ENCODE results near the gene MAP7D2. TPM values are rescaled to one million over a fixed set of nuclear protein-coding genes. Genes with fewer than 3 reads are reported as not detected.

Gene MAP7D2
- total and polyA plus RNA-seq, 2 experiments from 2014 or later, result 0.90 to 1.6 TPM

- TF ChIP-seq, protein P1, sequence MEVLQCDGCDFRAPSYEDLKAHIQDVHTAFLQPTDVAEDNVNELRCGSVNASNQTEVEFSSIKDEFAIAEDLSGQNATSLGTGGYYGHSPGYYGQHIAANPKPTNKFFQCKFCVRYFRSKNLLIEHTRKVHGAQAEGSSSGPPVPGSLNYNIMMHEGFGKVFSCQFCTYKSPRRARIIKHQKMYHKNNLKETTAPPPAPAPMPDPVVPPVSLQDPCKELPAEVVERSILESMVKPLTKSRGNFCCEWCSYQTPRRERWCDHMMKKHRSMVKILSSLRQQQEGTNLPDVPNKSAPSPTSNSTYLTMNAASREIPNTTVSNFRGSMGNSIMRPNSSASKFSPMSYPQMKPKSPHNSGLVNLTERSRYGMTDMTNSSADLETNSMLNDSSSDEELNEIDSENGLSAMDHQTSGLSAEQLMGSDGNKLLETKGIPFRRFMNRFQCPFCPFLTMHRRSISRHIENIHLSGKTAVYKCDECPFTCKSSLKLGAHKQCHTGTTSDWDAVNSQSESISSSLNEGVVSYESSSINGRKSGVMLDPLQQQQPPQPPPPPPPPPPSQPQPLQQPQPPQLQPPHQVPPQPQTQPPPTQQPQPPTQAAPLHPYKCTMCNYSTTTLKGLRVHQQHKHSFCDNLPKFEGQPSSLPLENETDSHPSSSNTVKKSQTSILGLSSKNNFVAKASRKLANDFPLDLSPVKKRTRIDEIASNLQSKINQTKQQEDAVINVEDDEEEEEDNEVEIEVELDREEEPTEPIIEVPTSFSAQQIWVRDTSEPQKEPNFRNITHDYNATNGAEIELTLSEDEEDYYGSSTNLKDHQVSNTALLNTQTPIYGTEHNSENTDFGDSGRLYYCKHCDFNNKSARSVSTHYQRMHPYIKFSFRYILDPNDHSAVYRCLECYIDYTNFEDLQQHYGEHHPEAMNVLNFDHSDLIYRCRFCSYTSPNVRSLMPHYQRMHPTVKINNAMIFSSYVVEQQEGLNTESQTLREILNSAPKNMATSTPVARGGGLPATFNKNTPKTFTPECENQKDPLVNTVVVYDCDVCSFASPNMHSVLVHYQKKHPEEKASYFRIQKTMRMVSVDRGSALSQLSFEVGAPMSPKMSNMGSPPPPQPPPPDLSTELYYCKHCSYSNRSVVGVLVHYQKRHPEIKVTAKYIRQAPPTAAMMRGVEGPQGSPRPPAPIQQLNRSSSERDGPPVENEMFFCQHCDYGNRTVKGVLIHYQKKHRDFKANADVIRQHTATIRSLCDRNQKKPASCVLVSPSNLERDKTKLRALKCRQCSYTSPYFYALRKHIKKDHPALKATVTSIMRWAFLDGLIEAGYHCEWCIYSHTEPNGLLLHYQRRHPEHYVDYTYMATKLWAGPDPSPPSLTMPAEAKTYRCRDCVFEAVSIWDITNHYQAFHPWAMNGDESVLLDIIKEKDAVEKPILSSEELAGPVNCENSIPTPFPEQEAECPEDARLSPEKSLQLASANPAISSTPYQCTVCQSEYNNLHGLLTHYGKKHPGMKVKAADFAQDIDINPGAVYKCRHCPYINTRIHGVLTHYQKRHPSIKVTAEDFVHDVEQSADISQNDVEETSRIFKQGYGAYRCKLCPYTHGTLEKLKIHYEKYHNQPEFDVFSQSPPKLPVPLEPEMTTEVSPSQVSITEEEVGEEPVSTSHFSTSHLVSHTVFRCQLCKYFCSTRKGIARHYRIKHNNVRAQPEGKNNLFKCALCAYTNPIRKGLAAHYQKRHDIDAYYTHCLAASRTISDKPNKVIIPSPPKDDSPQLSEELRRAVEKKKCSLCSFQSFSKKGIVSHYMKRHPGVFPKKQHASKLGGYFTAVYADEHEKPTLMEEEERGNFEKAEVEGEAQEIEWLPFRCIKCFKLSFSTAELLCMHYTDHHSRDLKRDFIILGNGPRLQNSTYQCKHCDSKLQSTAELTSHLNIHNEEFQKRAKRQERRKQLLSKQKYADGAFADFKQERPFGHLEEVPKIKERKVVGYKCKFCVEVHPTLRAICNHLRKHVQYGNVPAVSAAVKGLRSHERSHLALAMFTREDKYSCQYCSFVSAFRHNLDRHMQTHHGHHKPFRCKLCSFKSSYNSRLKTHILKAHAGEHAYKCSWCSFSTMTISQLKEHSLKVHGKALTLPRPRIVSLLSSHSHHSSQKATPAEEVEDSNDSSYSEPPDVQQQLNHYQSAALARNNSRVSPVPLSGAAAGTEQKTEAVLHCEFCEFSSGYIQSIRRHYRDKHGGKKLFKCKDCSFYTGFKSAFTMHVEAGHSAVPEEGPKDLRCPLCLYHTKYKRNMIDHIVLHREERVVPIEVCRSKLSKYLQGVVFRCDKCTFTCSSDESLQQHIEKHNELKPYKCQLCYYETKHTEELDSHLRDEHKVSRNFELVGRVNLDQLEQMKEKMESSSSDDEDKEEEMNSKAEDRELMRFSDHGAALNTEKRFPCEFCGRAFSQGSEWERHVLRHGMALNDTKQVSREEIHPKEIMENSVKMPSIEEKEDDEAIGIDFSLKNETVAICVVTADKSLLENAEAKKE (CRISPR knock-in tag; IDR thresholded peaks at IDR 0.05), result no peak
- no peak for TF ChIP-seq ZNF331 (CRISPR knock-in tag; IDR thresholded peaks at IDR 0.05; ENCODE audit: low read depth)
Measured at GRCh38 chrX:20151689-20152088, 35.0 kb upstream of the MAP7D2 start (continued).

DNA sequence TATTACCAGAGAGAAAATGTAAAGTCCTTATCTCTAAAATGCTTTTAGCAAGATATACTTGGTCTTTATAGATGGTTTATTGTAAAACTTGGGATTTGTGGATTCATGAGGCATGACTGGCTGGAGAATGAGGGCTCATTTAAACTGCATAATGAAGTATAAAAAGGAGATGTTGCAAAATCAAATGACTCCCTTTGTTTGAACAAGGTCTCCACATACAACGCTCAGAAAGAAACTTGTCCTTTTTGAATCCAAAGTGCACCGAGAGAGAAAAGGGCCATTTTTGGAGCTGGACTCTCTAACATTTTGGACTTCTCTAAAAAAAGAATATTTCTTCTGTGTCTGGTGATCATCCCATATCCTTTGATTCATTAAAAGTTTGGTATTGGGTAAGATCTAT lies 32.6 kb upstream of the MAP7D2 start:
- H3K4me2 ChIP-seq, result no peak overlapping the region
- no peak for TF ChIP-seq EZH2 (IDR thresholded peaks at IDR 0.05; ENCODE audit: low read depth, unreplicated experiment)
- Mint-ChIP-seq H3K27ac (no peak overlapping the region), H3K4me3 (no peak overlapping the region), H3K36me3 (ENCODE audit: low read depth) (no peaks in the 10 kb centered on the region), H3K9me3 (no peaks in the 10 kb centered on the region), H3K4me1 (peaks cover 3% of the 10 kb centered on the region; the same call in 2 of the 3 replicates), H3K27me3 (ENCODE audit: insufficient read depth, low read depth, poor library complexity) (peaks cover 4% of the 10 kb centered on the region)
- H3K27ac ChIP-seq (ENCODE audit: low read depth), result no peak overlapping the region
- no peaks in the 10 kb centered on the region for H3K36me3 ChIP-seq (ENCODE audit: insufficient read depth)
- H3K79me2 ChIP-seq (replicated peaks; ENCODE audit: insufficient read depth), result no peaks in the 10 kb centered on the region
- no peaks in the 10 kb centered on the region for H3K4me1 ChIP-seq (ENCODE audit: insufficient read depth)
- DNase-seq (ENCODE audit: low spot score) (no peak), ATAC-seq (no peak)
- no peaks in the 10 kb centered on the region for H3K9me2 ChIP-seq (ENCODE audit: insufficient read depth)
- no peaks in the 10 kb centered on the region for H3F3A ChIP-seq (replicated peaks; ENCODE audit: low read depth)
- no peaks in the 10 kb centered on the region for H3K27me3 ChIP-seq (ENCODE audit: insufficient read depth)
- H2AFZ ChIP-seq, result no peak overlapping the region
- H3K4me3 ChIP-seq, result no peak overlapping the region
- no peaks in the 10 kb centered on the region for H4K20me1 ChIP-seq (replicated peaks; ENCODE audit: insufficient read depth)

DNA sequence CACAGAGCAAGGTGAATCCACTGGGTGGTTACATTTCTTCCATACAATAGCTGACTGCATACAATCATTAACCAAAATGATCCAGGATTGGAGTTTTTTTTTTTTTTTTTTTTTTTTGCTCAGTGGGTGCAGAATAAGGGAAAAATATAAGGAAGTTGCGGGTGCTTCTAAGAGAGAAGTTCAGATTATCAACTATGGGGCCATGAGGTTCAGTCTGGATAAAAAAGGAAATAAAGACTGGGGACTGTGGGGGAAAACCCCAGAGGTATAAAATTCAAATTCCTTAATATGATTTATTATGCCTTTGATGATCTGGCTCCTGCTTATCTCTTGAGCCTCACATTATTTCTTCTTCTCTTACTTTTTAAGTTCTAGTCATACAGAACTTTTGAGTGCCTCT lies 30.9 kb upstream of the MAP7D2 start:
- H3K36me3 ChIP-seq (ENCODE audit: insufficient read depth), result no peaks in the 10 kb centered on the region
- no peak overlapping the region for H3K4me2 ChIP-seq
- no peaks in the 10 kb centered on the region for H3K9me3 Mint-ChIP-seq
- no peak for ATAC-seq
- H3K4me3 Mint-ChIP-seq, result no peak overlapping the region
- H3K79me2 ChIP-seq (replicated peaks; ENCODE audit: insufficient read depth), result no peaks in the 10 kb centered on the region
- H3K27ac Mint-ChIP-seq, result no peak overlapping the region
- H3K9me2 ChIP-seq (ENCODE audit: insufficient read depth), result no peaks in the 10 kb centered on the region
- no peaks in the 10 kb centered on the region for H3K36me3 Mint-ChIP-seq (ENCODE audit: low read depth)
- no peaks in the 10 kb centered on the region for H4K20me1 ChIP-seq (replicated peaks; ENCODE audit: insufficient read depth)
- H2AFZ ChIP-seq, result no peak overlapping the region
- H3F3A ChIP-seq (replicated peaks; ENCODE audit: low read depth), result no peaks in the 10 kb centered on the region
- H3K4me1 ChIP-seq (ENCODE audit: insufficient read depth), result no peaks in the 10 kb centered on the region
- H3K4me3 ChIP-seq, result no peak overlapping the region
- DNase-seq (ENCODE audit: low spot score), result no peak
- peaks cover 4% of the 10 kb centered on the region for H3K27me3 Mint-ChIP-seq (ENCODE audit: insufficient read depth, low read depth, poor library complexity)
- no peaks in the 10 kb centered on the region for H3K27me3 ChIP-seq (ENCODE audit: insufficient read depth)
- no peak overlapping the region for H3K27ac ChIP-seq (ENCODE audit: low read depth)
- peaks cover 3% of the 10 kb centered on the region; the same call in 2 of the 3 replicates for H3K4me1 Mint-ChIP-seq
- no peak for TF ChIP-seq STAT1 (IDR thresholded peaks at IDR 0.05; ENCODE audit: unreplicated experiment)
- TF ChIP-seq REST (IDR thresholded peaks at IDR 0.05; ENCODE audit: unreplicated experiment), result no peak
- TF ChIP-seq EZH2phosphoT487 (IDR thresholded peaks at IDR 0.05; ENCODE audit: unreplicated experiment), result no peak
- no peak for TF ChIP-seq ZNF114 (CRISPR knock-in tag; IDR thresholded peaks at IDR 0.05)
- no peak for TF ChIP-seq ETS1 (IDR thresholded peaks at IDR 0.05)
